ENCODE results near the gene GRM3. TPM values are rescaled to one million over a fixed set of nuclear protein-coding genes. Genes with fewer than 3 reads are reported as not detected.

GRM3 gene
- polyA plus RNA-seq, 2 of the 4 experiments (the other 2 are of a cell fraction) = not detected

- TF ChIP-seq FOXS1 (CRISPR knock-in tag; IDR thresholded peaks at IDR 0.05) (no peak), ESRRA (IDR thresholded peaks at IDR 0.05; ENCODE audit: borderline replicate concordance, low read length) (no peak), JUNB (IDR thresholded peaks at IDR 0.05) (no peak), EHF (CRISPR knock-in tag; IDR thresholded peaks at IDR 0.05) (no peak), KDM5A (IDR thresholded peaks at IDR 0.05) (no peak), MAZ (IDR thresholded peaks at IDR 0.05; ENCODE audit: borderline replicate concordance, low read depth, low read length) (no peak), HOXB13 (CRISPR knock-in tag; IDR thresholded peaks at IDR 0.05; ENCODE audit: low read depth) (no peak), HDAC2 (IDR thresholded peaks at IDR 0.05) (no peak)
- no peak for FAIRE-seq
- Histone ChIP-seq H3K4me3 (no peak overlapping the region), H3K4me1 (no peaks in the 10 kb centered on the region), H3K4me2 (no peak overlapping the region), H3K27ac (no peak overlapping the region), H3K9me3 (no peaks in the 10 kb centered on the region)
- ChIA-PET POLR2A (no interaction called here), CTCF (no interaction called here)
- no peak for DNase-seq (ENCODE audit: low read depth in 1 of 2, low spot score in 1 of 2)
- WGBS (ENCODE audit: missing lambda C conversion rate) = 77% methylated on average over 32 of the region's 36 CpGs
- ATAC-seq = no peak
Measured at GRCh38 chr7:86786376-86786775, 142.7 kb downstream of the GRM3 start.

- FAIRE-seq = no peak
- no peak overlapping the region for H3K27ac ChIP-seq
- no peaks in the 10 kb centered on the region for H3K4me1 ChIP-seq
- ChIA-PET CTCF (no interaction called here), POLR2A (no interaction called here)
- no peaks in the 10 kb centered on the region for H3K9me3 ChIP-seq
- no peak overlapping the region for H3K4me3 ChIP-seq
- no peak overlapping the region for H3K4me2 ChIP-seq
- TF ChIP-seq PBX3 (IDR thresholded peaks at IDR 0.05) (no peak), EHMT2 (IDR thresholded peaks at IDR 0.05; ENCODE audit: low read depth) (no peak), CEBPB (IDR thresholded peaks at IDR 0.05) (no peak), NFE2L2 (conservative IDR thresholded peaks at IDR 0.05; ENCODE audit: low read length) (no peak), ZSCAN20 (CRISPR knock-in tag; IDR thresholded peaks at IDR 0.05) (no peak), CBX8 (IDR thresholded peaks at IDR 0.05) (no peak), SREBF2 (IDR thresholded peaks at IDR 0.05) (no peak)
- ATAC-seq = no peak
- WGBS (ENCODE audit: missing lambda C conversion rate) = 25% methylated on average over 1 of the region's 1 CpG
- DNase-seq (ENCODE audit: low read depth in 1 of 2, low spot score in 1 of 2) = no peak
Measured at GRCh38 chr7:86788948-86789347, 145.2 kb downstream of the GRM3 start.

- FAIRE-seq = no peak
- no peak overlapping the region for H3K4me2 ChIP-seq
- no peak for DNase-seq (ENCODE audit: low read depth in 1 of 2, low spot score in 1 of 2)
- no peaks in the 10 kb centered on the region for H3K4me1 ChIP-seq
- H3K4me3 ChIP-seq = no peak overlapping the region
- ChIA-PET POLR2A (no interaction called here), CTCF (no interaction called here)
- no peaks in the 10 kb centered on the region for H3K9me3 ChIP-seq
- ATAC-seq = no peak
- TF ChIP-seq HEYL (CRISPR knock-in tag; IDR thresholded peaks at IDR 0.05) (no peak), SMC3 (IDR thresholded peaks at IDR 0.05) (no peak), RAD21 (conservative IDR thresholded peaks at IDR 0.05 in 1 of 2, IDR thresholded peaks at IDR 0.05 in 1 of 2) (no peak), TFCP2L1 (CRISPR knock-in tag; IDR thresholded peaks at IDR 0.05) (no peak), RNF2 (IDR thresholded peaks at IDR 0.05; ENCODE audit: borderline replicate concordance, low read depth) (no peak), NPAS2 (CRISPR knock-in tag; IDR thresholded peaks at IDR 0.05; ENCODE audit: borderline replicate concordance) (no peak), CHD2 (IDR thresholded peaks at IDR 0.05; ENCODE audit: low read length, partially characterized antibody) (no peak), RARB (CRISPR knock-in tag; IDR thresholded peaks at IDR 0.05) (no peak), ZSCAN20 (CRISPR knock-in tag; IDR thresholded peaks at IDR 0.05) (no peak)
- no peak overlapping the region for H3K27ac ChIP-seq
Measured at GRCh38 chr7:86790383-86790782, 146.7 kb downstream of the GRM3 start.

GRCh38 chr7:86792260-86792659 lies 148.6 kb downstream of the GRM3 start:
- ChIA-PET POLR2A (no interaction called here), CTCF (no interaction called here)
- DNase-seq (ENCODE audit: low read depth in 1 of 2, low spot score in 1 of 2) = no peak
- Histone ChIP-seq H3K4me1 (no peaks in the 10 kb centered on the region), H3K4me3 (no peak overlapping the region), H3K4me2 (no peak overlapping the region), H3K27ac (no peak overlapping the region), H3K9me3 (no peaks in the 10 kb centered on the region)
- 5% methylated on average over 2 of the region's 2 CpGs for WGBS (ENCODE audit: missing lambda C conversion rate)
- FAIRE-seq = no peak
- ATAC-seq = no peak
- TF ChIP-seq REST (IDR thresholded peaks at IDR 0.05) = no peak
- no peak for TF ChIP-seq CHD4 (IDR thresholded peaks at IDR 0.05; ENCODE audit: borderline replicate concordance)
- TF ChIP-seq PBX3 (IDR thresholded peaks at IDR 0.05) = no peak
- TF ChIP-seq MAX (IDR thresholded peaks at IDR 0.05) = no peak
- TF ChIP-seq HMGXB4 (CRISPR knock-in tag; IDR thresholded peaks at IDR 0.05; ENCODE audit: borderline replicate concordance) = no peak

All from A549 (cell line).